ENCODE data around the gene FRS3. TPM values are rescaled to one million over a fixed set of nuclear protein-coding genes. Genes with fewer than 3 reads are reported as not detected.

The FRS3 gene
- total and polyA plus RNA-seq, 9 of the 15 experiments (the other 6 are each of a cell fraction or from before 2014, with no cell fraction given), result 0.03 to 3.7 (median 1.6) TPM

GRCh38 chr6:41727705-41728072, 52.0 kb downstream of the FRS3 start (continued):
- TF ChIP-seq DACH1 (IDR thresholded peaks at IDR 0.05; ENCODE audit: partially characterized antibody) (no peak), NKRF (IDR thresholded peaks at IDR 0.05; ENCODE audit: borderline replicate concordance) (no peak), ZNF124 (CRISPR knock-in tag; IDR thresholded peaks at IDR 0.05) (no peak)

GRCh38 chr6:41726876-41727275, 52.8 kb downstream of the FRS3 start:
- WGBS (ENCODE audit: insufficient coverage, low coverage, missing lambda C conversion rate), result 38% methylated on average over 7 of the region's 7 CpGs
- Histone ChIP-seq H3K4me3 (no peak overlapping the region), H3K4me2 (ENCODE audit: insufficient read depth, low read length) (no peak overlapping the region), H3K79me2 (ENCODE audit: control insufficient read depth, insufficient read depth, low read length) (no peaks in the 10 kb centered on the region), H3K27me3 (ENCODE audit: control insufficient read depth in 2 of 2, insufficient read depth in 2 of 2, low read length in 2 of 2) (peaks cover 0 to 27% of the 10 kb centered on the region in 2 experiments; a peak in 2 of 5 replicates), H3K9ac (ENCODE audit: insufficient read depth in 1 of 2, low read depth in 2 of 2, low read length in 2 of 2) (no peak overlapping the region), H3K27ac (ENCODE audit: extremely low read depth, low read depth, low read length) (no peak overlapping the region), H2AFZ (ENCODE audit: low read depth, low read length) (no peak overlapping the region), H4K20me1 (replicated peaks; ENCODE audit: control insufficient read depth, insufficient read depth, low read length) (peaks cover 15% of the 10 kb centered on the region; the same call in 1 of the 2 replicates), H3K4me1 (replicated peaks in 1 of 2; ENCODE audit: control insufficient read depth in 2 of 2, insufficient read depth in 2 of 2, low read length in 2 of 2) (peaks cover 16 to 26% of the 10 kb centered on the region in 2 experiments), H3K9me3 (replicated peaks; ENCODE audit: control insufficient read depth, insufficient read depth, low read depth, low read length) (no peaks in the 10 kb centered on the region), H3K36me3 (ENCODE audit: control insufficient read depth, insufficient read depth, low read length) (no peaks in the 10 kb centered on the region), H3K9me1 (ENCODE audit: control insufficient read depth, insufficient read depth, low read length) (no peaks in the 10 kb centered on the region)
- intact Hi-C loops (cut with micrococcal nuclease) (no loop called here), in situ Hi-C loops (cut with MboI) (no loop called here)
- ATAC-seq (no peak), DNase-seq (ENCODE audit: extremely low read depth in 1 of 4, low spot score in 3 of 4) (no peak), FAIRE-seq (no peak)
- BruUV-seq (replicated peaks), result no TSS peak
- ChIA-PET CTCF (ENCODE audit: low intra/inter-chr PET ratio) (no interaction called here), POLR2A (no interaction called here)
- TF ChIP-seq NR1H2 (CRISPR knock-in tag; IDR thresholded peaks at IDR 0.05), result no peak
- TF ChIP-seq ZNF584 (CRISPR knock-in tag; IDR thresholded peaks at IDR 0.05; ENCODE audit: low read depth), result no peak
- no peak for TF ChIP-seq ILF3 (IDR thresholded peaks at IDR 0.05; ENCODE audit: borderline replicate concordance)
- no peak for TF ChIP-seq TOE1 (IDR thresholded peaks at IDR 0.05; ENCODE audit: borderline replicate concordance)
- TF ChIP-seq TOE1 (CRISPR knock-in tag; IDR thresholded peaks at IDR 0.05; ENCODE audit: borderline replicate concordance, low read depth), result no peak
- TF ChIP-seq SRSF7 (optimal IDR thresholded peaks at IDR 0.05; ENCODE audit: low read depth, low read length), result no peak
- TF ChIP-seq ZNF561 (CRISPR knock-in tag; conservative IDR thresholded peaks at IDR 0.05), result no peak
- no peak for TF ChIP-seq ZNF184 (CRISPR knock-in tag; IDR thresholded peaks at IDR 0.05)
- TF ChIP-seq FOXK1 (CRISPR knock-in tag; IDR thresholded peaks at IDR 0.05; ENCODE audit: borderline replicate concordance), result no peak
- TF ChIP-seq TFAP4 (CRISPR knock-in tag; IDR thresholded peaks at IDR 0.05; ENCODE audit: borderline replicate concordance), result no peak
- TF ChIP-seq YY1 (IDR thresholded peaks at IDR 0.05; ENCODE audit: borderline replicate concordance in 1 of 3, control insufficient read depth in 1 of 3, extremely low read depth in 1 of 3, insufficient read depth in 3 of 3, insufficient read length in 1 of 3, insufficient replicate concordance in 2 of 3, low read depth in 1 of 3, low read length in 2 of 3), result no peak
- no peak for TF ChIP-seq MTF1 (CRISPR knock-in tag; IDR thresholded peaks at IDR 0.05; ENCODE audit: borderline replicate concordance)
- no peak for TF ChIP-seq THRB (CRISPR knock-in tag; conservative IDR thresholded peaks at IDR 0.05)
- no peak for TF ChIP-seq CREM (IDR thresholded peaks at IDR 0.05; ENCODE audit: low read depth)
- TF ChIP-seq TCF7 (IDR thresholded peaks at IDR 0.05; ENCODE audit: borderline replicate concordance), result no peak

All from K562 (cell line).